Kidney epithelial cell (primary cell): ENCODE results near the gene CLMN. TPM values are rescaled to one million over a fixed set of nuclear protein-coding genes. Genes with fewer than 3 reads are reported as not detected.
A peak's percentile ranks its signal among the peaks of the same experiment; 100 is the strongest.

Experiments
- DNase-seq: peaks from one replicate; pipeline ENCODE4 v3.0.0-alpha.2; 2010; ENCODE audit warnings: low read depth
- H3K27me3 ChIP-seq: 2 replicates; pipeline ENCODE4 v1.6.0; 2011; ENCODE audit warnings: low read length; ENCODE audit not compliant: control insufficient read depth, insufficient read depth
- H3K36me3 ChIP-seq: 2 replicates; pipeline ENCODE4 v1.5.1; 2011; ENCODE audit warnings: low read length; ENCODE audit not compliant: control insufficient read depth, insufficient read depth
- H3K4me3 ChIP-seq: 2 replicates; pipeline ENCODE4 v1.5.1; 2011; ENCODE audit warnings: low read depth, mild to moderate bottlenecking, control low read depth, low read length
- total RNA-seq: library from RNA; depleted of rRNA; stranded (reverse); fragments of >200 nt; gene quantifications from 2 replicates; pipeline ENCODE4 v1.2.3, GENCODE V29; 2015
- TF ChIP-seq, protein P1 (sequence below): IDR thresholded peaks from 2 replicates; pipeline ENCODE4 v1.5.1; 2011; ENCODE audit warnings: mild to moderate bottlenecking, moderate library complexity, low read length, control low read depth, inconsistent platforms; ENCODE audit not compliant: insufficient read depth, poor library complexity, severe bottlenecking

CLMN gene
- total RNA-seq, 1 donor from 2014 or later = 9.8 TPM

- Histone ChIP-seq H3K36me3 (no peaks in the 10 kb centered on the region), H3K27me3 (peaks cover 12% of the 10 kb centered on the region), H3K4me3 (no peak overlapping the region)
- TF ChIP-seq, protein P1, sequence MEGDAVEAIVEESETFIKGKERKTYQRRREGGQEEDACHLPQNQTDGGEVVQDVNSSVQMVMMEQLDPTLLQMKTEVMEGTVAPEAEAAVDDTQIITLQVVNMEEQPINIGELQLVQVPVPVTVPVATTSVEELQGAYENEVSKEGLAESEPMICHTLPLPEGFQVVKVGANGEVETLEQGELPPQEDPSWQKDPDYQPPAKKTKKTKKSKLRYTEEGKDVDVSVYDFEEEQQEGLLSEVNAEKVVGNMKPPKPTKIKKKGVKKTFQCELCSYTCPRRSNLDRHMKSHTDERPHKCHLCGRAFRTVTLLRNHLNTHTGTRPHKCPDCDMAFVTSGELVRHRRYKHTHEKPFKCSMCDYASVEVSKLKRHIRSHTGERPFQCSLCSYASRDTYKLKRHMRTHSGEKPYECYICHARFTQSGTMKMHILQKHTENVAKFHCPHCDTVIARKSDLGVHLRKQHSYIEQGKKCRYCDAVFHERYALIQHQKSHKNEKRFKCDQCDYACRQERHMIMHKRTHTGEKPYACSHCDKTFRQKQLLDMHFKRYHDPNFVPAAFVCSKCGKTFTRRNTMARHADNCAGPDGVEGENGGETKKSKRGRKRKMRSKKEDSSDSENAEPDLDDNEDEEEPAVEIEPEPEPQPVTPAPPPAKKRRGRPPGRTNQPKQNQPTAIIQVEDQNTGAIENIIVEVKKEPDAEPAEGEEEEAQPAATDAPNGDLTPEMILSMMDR = peak; percentile 53
- DNase-seq = no peak
Observed at GRCh38 chr14:95361373-95362137, 41.8 kb upstream of the CLMN start.

- Histone ChIP-seq H3K27me3 (peaks cover 12% of the 10 kb centered on the region), H3K4me3 (no peak overlapping the region), H3K36me3 (no peaks in the 10 kb centered on the region)
- no peak for DNase-seq
- TF ChIP-seq, protein P1 = no peak
Observed at GRCh38 chr14:95360828-95361227, 41.1 kb upstream of the CLMN start.

- no peak overlapping the region for H3K4me3 ChIP-seq
- no peaks in the 10 kb centered on the region for H3K36me3 ChIP-seq
- peaks cover 12% of the 10 kb centered on the region for H3K27me3 ChIP-seq
- no peak for DNase-seq
- TF ChIP-seq, protein P1 = peak; percentile 10
Observed at GRCh38 chr14:95359994-95360826, 40.5 kb upstream of the CLMN start.

GRCh38 chr14:95356245-95356869 is 36.6 kb upstream of the CLMN start:
- TF ChIP-seq, protein P1 = no peak
- no peak overlapping the region for H3K4me3 ChIP-seq
- DNase-seq = no peak
- H3K36me3 ChIP-seq = no peaks in the 10 kb centered on the region
- no peaks in the 10 kb centered on the region for H3K27me3 ChIP-seq

DNA sequence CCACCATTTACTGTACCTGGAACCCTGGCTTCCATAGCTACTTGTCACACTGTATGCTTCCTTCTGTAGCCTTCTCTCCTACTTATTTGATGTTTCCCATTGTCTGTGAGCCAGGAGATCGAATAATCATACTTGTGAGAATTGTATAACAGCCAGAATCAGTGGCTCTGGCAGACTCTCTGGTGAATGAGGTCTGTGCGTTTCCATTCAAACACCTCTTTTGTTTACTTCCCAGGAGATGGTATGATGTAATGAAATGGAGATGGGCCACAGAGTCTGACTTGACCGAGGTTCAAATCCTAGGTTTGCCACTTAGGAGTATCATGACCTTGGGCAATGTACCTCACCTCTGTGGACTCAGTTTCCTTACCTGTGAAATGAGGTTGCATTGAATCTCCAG is 35.7 kb upstream of the CLMN start:
- TF ChIP-seq, protein P1 = no peak
- Histone ChIP-seq H3K36me3 (no peaks in the 10 kb centered on the region), H3K27me3 (no peaks in the 10 kb centered on the region), H3K4me3 (no peak overlapping the region)
- no peak for DNase-seq
